Endothelial cell of umbilical vein (primary cell): ENCODE measurements around the gene PTPRQ. TPM values are rescaled to one million over a fixed set of nuclear protein-coding genes. Genes with fewer than 3 reads are reported as not detected.

Experiments
- BruUV-seq: library from RNA; stranded (reverse); fragments of 400-500 nt; replicated peaks from 2 replicates; lab custom pipeline; 2021; lab: Mats Ljungman, UMichigan
- CTCF ChIA-PET: fragments of 300-600, 350-600 bp; sonication (Branson Sonifier 250); formaldehyde crosslinking; loops from one replicate; lab custom pipeline; 2021; ENCODE audit warnings: antibody characterized with exemption, inconsistent platforms; lab: Charles Lee
- POLR2A ChIA-PET: fragments of 300-600, 350-600 bp; sonication (Branson Sonifier 250); formaldehyde crosslinking; loops from one replicate; lab custom pipeline; 2021; ENCODE audit warnings: antibody characterized with exemption, inconsistent platforms; lab: Charles Lee
- DNase-seq: peaks from one replicate; pipeline ENCODE4 v3.0.0-alpha.2; 2011; ENCODE audit warnings: low read depth, low spot score
- FAIRE-seq: peaks from 2 replicates; lab custom pipeline; 2011; peaks lifted over from hg19 to GRCh38; lab: Jason Lieb, UNC
- H2AFZ ChIP-seq: 2 replicates; pipeline ENCODE4 v1.6.0; 2012; ENCODE audit warnings: low read depth, low read length, control low read depth, inconsistent platforms
- H3K27ac ChIP-seq: 2 replicates; pipeline ENCODE4 v1.5.1; 2011; ENCODE audit warnings: low read depth, mild to moderate bottlenecking, control low read depth, low read length, moderate library complexity; ENCODE audit not compliant: insufficient read depth
- H3K27me3 ChIP-seq, 2 experiments: 2 replicates each; pipeline versions ENCODE4 v1.6.0 to v1.6.1; 2011; ENCODE audit warnings: low read length in 2 of 2, mixed read lengths in 1 of 2; ENCODE audit not compliant: control insufficient read depth in 2 of 2, insufficient read depth in 2 of 2
- H3K36me3 ChIP-seq, 2 experiments: 2 replicates in 1 of 2; 3 replicates in 1 of 2; pipeline ENCODE4 v1.5.1; 2011; ENCODE audit warnings: low read length in 2 of 2, mild to moderate bottlenecking in 1 of 2, moderate library complexity in 1 of 2; ENCODE audit not compliant: control insufficient read depth in 2 of 2, insufficient read depth in 2 of 2; ENCODE audit errors: extremely low read depth in 1 of 2
- H3K4me1 ChIP-seq: 3 replicates; pipeline ENCODE4 v1.5.1; 2011; ENCODE audit warnings: mild to moderate bottlenecking, low read length; ENCODE audit not compliant: control insufficient read depth, insufficient read depth; ENCODE audit errors: extremely low read depth
- H3K4me2 ChIP-seq: 2 replicates; pipeline ENCODE4 v1.6.1; 2011; ENCODE audit warnings: low read length, control low read depth, mixed read lengths; ENCODE audit not compliant: insufficient read depth
- H3K4me3 ChIP-seq, 3 experiments: fragments of 200-600 bp in 1 of 3; sonication (generic), shearing (Covaris generic) in 1 of 3; replicated peaks in 1 of 3; 2 replicates each; pipeline ENCODE4 v1.5.1; 2011 to 2016; ENCODE audit warnings: control low read depth in 3 of 3, low read length in 3 of 3, mild to moderate bottlenecking in 2 of 3, inconsistent platforms in 1 of 3, low read depth in 1 of 3, moderate library complexity in 1 of 3; ENCODE audit not compliant: insufficient read depth in 1 of 3
- H3K79me2 ChIP-seq: 2 replicates; pipeline ENCODE4 v1.6.0; 2012; ENCODE audit warnings: low read length, inconsistent platforms; ENCODE audit not compliant: control insufficient read depth, insufficient read depth
- H3K9ac ChIP-seq: replicated peaks from 2 replicates; pipeline ENCODE3; 2011; ENCODE audit warnings: low read length, control low read depth; ENCODE audit not compliant: insufficient read depth; ENCODE audit errors: extremely low read depth
- H3K9me1 ChIP-seq: replicated peaks from 3 replicates; pipeline ENCODE4 v1.6.0; 2011; ENCODE audit warnings: mild to moderate bottlenecking, low read length; ENCODE audit not compliant: control insufficient read depth, insufficient read depth; ENCODE audit errors: extremely low read depth
- H3K9me3 ChIP-seq: replicated peaks from 2 replicates; pipeline ENCODE4 v1.5.1; 2012; ENCODE audit warnings: low read length, inconsistent platforms; ENCODE audit not compliant: control insufficient read depth, insufficient read depth
- H4K20me1 ChIP-seq: replicated peaks from 2 replicates; pipeline ENCODE3; 2011; ENCODE audit warnings: mild to moderate bottlenecking, low read length; ENCODE audit not compliant: control insufficient read depth, insufficient read depth; ENCODE audit errors: extremely low read depth
- EZH2 ChIP-seq: IDR thresholded peaks from 2 replicates; pipeline ENCODE4 v1.6.1; 2012; ENCODE audit warnings: borderline replicate concordance, low read depth, mild to moderate bottlenecking, moderate library complexity, low read length, inconsistent platforms; ENCODE audit not compliant: severe bottlenecking
- GATA2 ChIP-seq: IDR thresholded peaks from 2 replicates; pipeline ENCODE4 v1.7.0; 2011; ENCODE audit warnings: low read depth, mild to moderate bottlenecking, moderate library complexity, mixed read lengths, low read length; ENCODE audit not compliant: insufficient read length, insufficient read depth
- MAX ChIP-seq: IDR thresholded peaks from 2 replicates; pipeline ENCODE4 v1.6.1; 2011; ENCODE audit not compliant: insufficient read depth, insufficient read length
- MYC ChIP-seq: IDR thresholded peaks from one replicate; pipeline ENCODE4 v1.6.1; 2011; ENCODE audit warnings: mild to moderate bottlenecking, low read depth, low read length
- POLR2A ChIP-seq: IDR thresholded peaks from 2 replicates; pipeline ENCODE4 v1.6.1; 2012; ENCODE audit warnings: low read depth, mild to moderate bottlenecking, control low read depth, low read length
- dilution Hi-C: fragments of 300-500 bp; cut with MboI; formaldehyde crosslinking; loops from one replicate; pipeline ENCODE4 v1.15.0; 2019; ENCODE audit warnings: low sequenced_read_pairs; ENCODE audit not compliant: extremely low pct_ligation_motif_present
- intact Hi-C: fragments of 100-400 bp; cut with micrococcal nuclease; formaldehyde crosslinking; loops from one replicate; pipeline ENCODE4 v1.10.0; 2022
- polyA plus RNA-seq, 4 experiments: library from polyadenylated mRNA; depleted of rRNA in 3 of 4; stranded (reverse) in 3 of 4; unstranded in 1 of 4; fragments of >200 nt; gene quantifications; 2 replicates each; pipeline versions ENCODE4 v1.2.1 to v1.2.3, GENCODE V29; 2011 to 2012; ENCODE audit warnings: missing spikeins in 1 of 4
- total RNA-seq: library from RNA; stranded (reverse); gene quantifications from 2 replicates; pipeline ENCODE4 v1.2.3, GENCODE V29; 2021
- TF ChIP-seq, protein P1 (sequence below), 2 donors: IDR thresholded peaks; 1 replicate in 1 of 2; 2 replicates in 1 of 2; pipeline ENCODE4 v1.5.1; 2011; ENCODE audit warnings: low read length in 2 of 2, mild to moderate bottlenecking in 2 of 2, moderate library complexity in 2 of 2, control low read depth in 1 of 2, inconsistent platforms in 1 of 2, low read depth in 1 of 2; ENCODE audit not compliant: insufficient read depth in 1 of 2; ENCODE audit errors: extremely low read depth in 1 of 2

Gene PTPRQ
- total and polyA plus RNA-seq, 2 donors (not counting 3 experiments of a cell fraction or from before 2014, with no cell fraction given), result not detected

GRCh38 chr12:80620281-80620680 lies 176.2 kb downstream of the PTPRQ start:
- dilution Hi-C loops (no loop called here), intact Hi-C loops (loop anchor here (5.0 to 10.0 kb wide), 2 partner anchors 208 to 425 kb away; no protein-coding TSS in a partner anchor)
- H3K4me3 ChIP-seq, result no peak overlapping the region
- no peaks in the 10 kb centered on the region for H3K9me1 ChIP-seq
- no peak overlapping the region for H2AFZ ChIP-seq
- no peaks in the 10 kb centered on the region for H3K27me3 ChIP-seq
- BruUV-seq, result no TSS peak
- no peak for TF ChIP-seq MYC
- TF ChIP-seq, protein P1, sequence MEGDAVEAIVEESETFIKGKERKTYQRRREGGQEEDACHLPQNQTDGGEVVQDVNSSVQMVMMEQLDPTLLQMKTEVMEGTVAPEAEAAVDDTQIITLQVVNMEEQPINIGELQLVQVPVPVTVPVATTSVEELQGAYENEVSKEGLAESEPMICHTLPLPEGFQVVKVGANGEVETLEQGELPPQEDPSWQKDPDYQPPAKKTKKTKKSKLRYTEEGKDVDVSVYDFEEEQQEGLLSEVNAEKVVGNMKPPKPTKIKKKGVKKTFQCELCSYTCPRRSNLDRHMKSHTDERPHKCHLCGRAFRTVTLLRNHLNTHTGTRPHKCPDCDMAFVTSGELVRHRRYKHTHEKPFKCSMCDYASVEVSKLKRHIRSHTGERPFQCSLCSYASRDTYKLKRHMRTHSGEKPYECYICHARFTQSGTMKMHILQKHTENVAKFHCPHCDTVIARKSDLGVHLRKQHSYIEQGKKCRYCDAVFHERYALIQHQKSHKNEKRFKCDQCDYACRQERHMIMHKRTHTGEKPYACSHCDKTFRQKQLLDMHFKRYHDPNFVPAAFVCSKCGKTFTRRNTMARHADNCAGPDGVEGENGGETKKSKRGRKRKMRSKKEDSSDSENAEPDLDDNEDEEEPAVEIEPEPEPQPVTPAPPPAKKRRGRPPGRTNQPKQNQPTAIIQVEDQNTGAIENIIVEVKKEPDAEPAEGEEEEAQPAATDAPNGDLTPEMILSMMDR (IDR thresholded peaks at IDR 0.05; ENCODE audit: extremely low read depth in 1 of 2, insufficient read depth in 1 of 2, low read depth in 1 of 2, low read length in 2 of 2), result no peak
- POLR2A ChIA-PET, result no interaction called here
- no peak overlapping the region for H3K9ac ChIP-seq
- H3K79me2 ChIP-seq, result no peaks in the 10 kb centered on the region
- no peak overlapping the region for H3K27ac ChIP-seq
- CTCF ChIA-PET, result interaction anchor here (1.6 kb wide), 1 partner anchor 14 kb away, joined by 3 read pairs; no protein-coding TSS in a partner anchor
- DNase-seq (no peak), FAIRE-seq (no peak)
- no peaks in the 10 kb centered on the region for H3K9me3 ChIP-seq
- H4K20me1 ChIP-seq, result no peaks in the 10 kb centered on the region
- no peaks in the 10 kb centered on the region for H3K4me1 ChIP-seq
- no peak overlapping the region for H3K4me2 ChIP-seq
- H3K36me3 ChIP-seq, result no peaks in the 10 kb centered on the region

GRCh38 chr12:80622271-80622670 lies 178.2 kb downstream of the PTPRQ start:
- Histone ChIP-seq H2AFZ (no peak overlapping the region), H3K4me1 (no peaks in the 10 kb centered on the region), H3K9me3 (no peaks in the 10 kb centered on the region), H3K9ac (no peak overlapping the region), H3K36me3 (no peaks in the 10 kb centered on the region), H4K20me1 (no peaks in the 10 kb centered on the region), H3K4me2 (no peak overlapping the region), H3K27ac (no peak overlapping the region), H3K4me3 (no peak overlapping the region), H3K79me2 (no peaks in the 10 kb centered on the region), H3K27me3 (no peaks in the 10 kb centered on the region), H3K9me1 (no peaks in the 10 kb centered on the region)
- DNase-seq (no peak), FAIRE-seq (peak; percentile 42)
- CTCF ChIA-PET, result interaction anchor here (1.1 to 2.5 kb wide), 4 partner anchors 8 to 427 kb away, joined by 3 to 8 read pairs (median 6); no protein-coding TSS in a partner anchor
- TF ChIP-seq POLR2A (no peak), MAX (no peak), GATA2 (no peak), EZH2 (no peak)
- TF ChIP-seq, protein P1 (IDR thresholded peaks at IDR 0.05; ENCODE audit: extremely low read depth in 1 of 2, insufficient read depth in 1 of 2, low read depth in 1 of 2, low read length in 2 of 2), result peak; percentile 17 to 18
- no TSS peak for BruUV-seq
- dilution Hi-C loops, result no loop called here
- POLR2A ChIA-PET, result no interaction called here
- intact Hi-C loops, result loop anchor here (5.0 to 10.0 kb wide), 2 partner anchors 210 to 427 kb away; no protein-coding TSS in a partner anchor
